Kidney (tissue), 14 donors: ENCODE data around the gene ACAP3. TPM values are rescaled to one million over a fixed set of nuclear protein-coding genes. Genes with fewer than 3 reads are reported as not detected.
A peak's percentile ranks its signal among the peaks of the same experiment; 100 is the strongest.

Experiments used
- DNase-seq, 5 donors: peaks; one replicate each; pipeline ENCODE4 v3.0.0-alpha.2; 2013 to 2020
- FAIRE-seq: peaks from 2 replicates; lab custom pipeline; 2012; peaks lifted over from hg19 to GRCh38; lab: Jason Lieb, UNC
- H3K27ac ChIP-seq, 2 donors: one replicate each; pipeline ENCODE4 v1.7.0; 2013; ENCODE audit warnings: low read depth in 2 of 2, low read length in 2 of 2, inconsistent platforms in 1 of 2
- H3K27me3 ChIP-seq: one replicate; pipeline ENCODE4 v1.7.1; 2013; ENCODE audit warnings: low read length, inconsistent platforms; ENCODE audit not compliant: control insufficient read depth, insufficient read depth
- H3K36me3 ChIP-seq, 3 donors: one replicate each; pipeline versions ENCODE4 v1.7.0 to v1.7.1; 2013; ENCODE audit warnings: low read length in 3 of 3, control low read depth in 1 of 3, inconsistent platforms in 1 of 3; ENCODE audit not compliant: insufficient read depth in 3 of 3, control insufficient read depth in 2 of 3
- H3K4me1 ChIP-seq, 3 donors: one replicate each; pipeline versions ENCODE4 v1.7.0 to v1.7.1; 2013; ENCODE audit warnings: low read length in 3 of 3, inconsistent platforms in 1 of 3, low read depth in 1 of 3; ENCODE audit not compliant: control insufficient read depth in 2 of 3, insufficient read depth in 2 of 3
- H3K4me3 ChIP-seq, 3 donors: one replicate each; pipeline versions ENCODE4 v1.7.0 to v1.8.1; 2013; ENCODE audit warnings: low read length in 3 of 3, control low read depth in 1 of 3, inconsistent platforms in 1 of 3
- H3K9ac ChIP-seq, 3 donors: one replicate each; pipeline versions ENCODE4 v1.7.0 to v1.7.1; 2013; ENCODE audit warnings: low read length in 3 of 3, control low read depth in 1 of 3, inconsistent platforms in 1 of 3
- H3K9me3 ChIP-seq, 3 donors: one replicate each; pipeline versions ENCODE4 v1.7.0 to v1.7.1; 2013; ENCODE audit warnings: low read length in 3 of 3, control low read depth in 1 of 3, inconsistent platforms in 1 of 3; ENCODE audit not compliant: control insufficient read depth in 2 of 3, insufficient read depth in 1 of 3
- intact Hi-C: fragments of 100-400 bp; cut with DNase I; formaldehyde crosslinking; loops from one replicate; pipeline ENCODE4 v1.11.1; 2022
- polyA plus RNA-seq: library from polyadenylated mRNA; stranded (reverse); fragments of 350-450 nt; fragmentation: Illumina TruSeq; extraction: RNeasy Lipid Tissue Mini Kit (QIAGEN cat#74804); gene quantifications from one replicate; pipeline ENCODE4 v1.2.3, GENCODE V29; 2014; ENCODE audit warnings: low read depth, low replicate concordance; ENCODE audit not compliant: insufficient read depth
- total RNA-seq: library from RNA; stranded (reverse); fragmentation: NEBNext Ultra II Directional; extraction: Animal tissue kit (Norgen Biotek cat#: 25700); gene quantifications from one replicate; pipeline ENCODE4 v1.2.1, GENCODE V29; 2021
- TF ChIP-seq, protein P1 (sequence below): IDR thresholded peaks from 3 replicates; pipeline ENCODE4 v1.5.1; 2012; ENCODE audit warnings: mild to moderate bottlenecking, moderate library complexity, borderline replicate concordance; ENCODE audit not compliant: insufficient read depth; ENCODE audit errors: extremely low read depth
- donor health status: control.
- donor health status: control.
- donor health status: control.
- donor health status: control.
- donor health status: control.
- donor health status: DM: yes; HTN: yes; CAD: no.
- donor health status: Normal renal cell carcinoma (clear cell type).

The ACAP3 gene
- total and polyA plus RNA-seq, 2 donors from 2014 or later: 15.9 to 39.5 TPM

DNA sequence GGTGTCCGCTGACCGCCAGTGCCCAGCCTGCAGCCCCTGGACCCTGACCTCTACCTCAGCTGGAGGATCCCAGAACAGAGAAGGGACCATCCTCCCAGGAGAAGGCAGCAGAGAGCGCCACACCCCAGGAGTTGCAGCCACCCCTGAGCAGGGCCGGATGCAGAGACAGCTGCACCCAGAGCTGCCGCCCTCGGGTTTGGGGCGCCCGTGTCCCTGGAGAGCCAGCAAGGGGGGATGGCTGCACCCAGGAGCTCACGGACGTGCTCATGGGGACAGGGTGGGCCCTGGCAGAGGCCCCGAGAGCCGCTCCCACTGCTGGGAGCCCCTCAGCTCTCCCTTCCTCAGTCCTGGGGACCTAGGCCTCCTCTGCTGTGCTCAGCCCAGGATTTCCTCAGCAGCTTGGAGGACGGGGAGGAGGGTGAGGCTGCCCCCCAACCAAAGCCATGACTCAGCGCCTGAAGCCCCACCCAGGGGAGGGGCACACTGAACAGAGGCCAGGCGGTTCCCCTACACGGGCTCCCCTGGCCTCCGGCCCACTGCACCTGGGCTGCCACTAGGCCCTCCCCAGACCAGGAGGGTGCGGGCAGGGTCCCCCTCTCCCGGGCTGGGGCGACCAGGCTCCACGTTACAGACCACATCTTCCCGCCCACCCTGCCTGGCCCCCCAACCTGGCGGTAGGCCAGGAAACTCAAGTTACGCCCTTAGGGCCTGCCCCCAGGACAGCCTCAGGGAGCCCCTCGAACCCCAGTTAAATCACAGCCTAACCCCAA lies 2.2 kb downstream of the ACAP3 start:
- DNase-seq: peak in 2 of 5 donors; percentile 50 to 90
- H3K9me3 ChIP-seq: no peaks in the 10 kb centered on the region
- intact Hi-C loops: no loop called here
- TF ChIP-seq, protein P1, sequence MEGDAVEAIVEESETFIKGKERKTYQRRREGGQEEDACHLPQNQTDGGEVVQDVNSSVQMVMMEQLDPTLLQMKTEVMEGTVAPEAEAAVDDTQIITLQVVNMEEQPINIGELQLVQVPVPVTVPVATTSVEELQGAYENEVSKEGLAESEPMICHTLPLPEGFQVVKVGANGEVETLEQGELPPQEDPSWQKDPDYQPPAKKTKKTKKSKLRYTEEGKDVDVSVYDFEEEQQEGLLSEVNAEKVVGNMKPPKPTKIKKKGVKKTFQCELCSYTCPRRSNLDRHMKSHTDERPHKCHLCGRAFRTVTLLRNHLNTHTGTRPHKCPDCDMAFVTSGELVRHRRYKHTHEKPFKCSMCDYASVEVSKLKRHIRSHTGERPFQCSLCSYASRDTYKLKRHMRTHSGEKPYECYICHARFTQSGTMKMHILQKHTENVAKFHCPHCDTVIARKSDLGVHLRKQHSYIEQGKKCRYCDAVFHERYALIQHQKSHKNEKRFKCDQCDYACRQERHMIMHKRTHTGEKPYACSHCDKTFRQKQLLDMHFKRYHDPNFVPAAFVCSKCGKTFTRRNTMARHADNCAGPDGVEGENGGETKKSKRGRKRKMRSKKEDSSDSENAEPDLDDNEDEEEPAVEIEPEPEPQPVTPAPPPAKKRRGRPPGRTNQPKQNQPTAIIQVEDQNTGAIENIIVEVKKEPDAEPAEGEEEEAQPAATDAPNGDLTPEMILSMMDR: peak; percentile 7
- FAIRE-seq: no peak
- peak overlapping the region in 1 of 3 donors; percentile 71 for H3K4me3 ChIP-seq
- peaks cover 0 to 36% (median 12%) of the 10 kb centered on the region in 3 donors for H3K4me1 ChIP-seq
- no peaks in the 10 kb centered on the region for H3K27me3 ChIP-seq
- peak overlapping the region; percentile 16 to 20 for H3K27ac ChIP-seq
- no peak overlapping the region for H3K9ac ChIP-seq
- no peaks in the 10 kb centered on the region for H3K36me3 ChIP-seq

DNA sequence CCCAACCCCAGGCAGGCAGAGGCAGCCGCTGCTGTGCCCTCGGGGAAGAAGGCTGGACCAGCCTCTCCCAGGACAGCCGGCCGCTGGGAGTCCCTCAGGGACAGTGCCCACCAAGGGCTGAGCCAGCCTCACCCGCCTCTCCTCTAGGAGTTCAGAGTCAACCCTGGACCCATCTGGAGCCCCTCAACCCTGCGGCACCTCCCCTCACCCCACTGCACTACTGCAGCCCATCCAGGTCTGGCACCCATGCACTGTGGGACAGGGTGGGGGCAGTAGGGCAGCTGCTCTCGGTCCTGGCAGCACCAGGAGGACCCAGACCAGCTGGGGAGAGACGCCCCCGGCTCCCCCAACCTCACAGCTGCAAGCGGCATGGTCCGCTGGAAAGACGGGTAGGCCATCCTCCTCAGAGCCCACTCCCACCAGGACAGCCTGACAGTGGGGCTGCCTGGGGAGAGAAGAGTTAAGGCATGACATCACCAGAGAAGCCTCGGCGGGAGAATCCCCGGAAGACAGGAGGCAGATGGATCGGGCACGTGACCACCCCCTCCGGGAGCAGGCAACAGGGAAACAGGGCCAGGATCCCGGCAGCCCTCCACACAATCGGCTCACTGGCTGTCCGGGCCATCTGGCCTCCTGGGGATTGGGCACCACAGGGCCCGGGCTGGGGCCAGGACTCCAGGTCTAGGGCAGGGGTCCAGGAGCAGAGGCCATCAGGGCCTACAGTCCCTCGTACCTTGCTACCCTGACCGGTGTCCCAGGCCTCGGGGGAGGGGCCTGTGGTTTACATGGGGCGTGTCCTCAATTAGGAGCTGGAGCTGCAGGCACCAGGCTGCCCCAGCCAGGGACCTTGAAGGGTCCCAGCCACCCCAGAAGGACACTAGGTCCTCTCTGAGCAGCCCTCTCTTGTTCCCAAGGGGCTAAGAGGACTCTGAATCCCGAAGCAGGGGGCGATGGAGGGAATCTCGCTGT lies 3.1 kb downstream of the ACAP3 start:
- FAIRE-seq (no peak), DNase-seq (peak; percentile 77 to 93 (median 88))
- Histone ChIP-seq H3K9ac (no peak overlapping the region), H3K27me3 (no peaks in the 10 kb centered on the region), H3K4me1 (peaks cover 0 to 34% (median 12%) of the 10 kb centered on the region in 3 donors), H3K36me3 (no peaks in the 10 kb centered on the region), H3K4me3 (peak overlapping the region in 1 of 3 donors; percentile 7), H3K27ac (peak overlapping the region; percentile 16 to 20), H3K9me3 (no peaks in the 10 kb centered on the region)
- TF ChIP-seq, protein P1: no peak
- intact Hi-C loops: no loop called here

DNA sequence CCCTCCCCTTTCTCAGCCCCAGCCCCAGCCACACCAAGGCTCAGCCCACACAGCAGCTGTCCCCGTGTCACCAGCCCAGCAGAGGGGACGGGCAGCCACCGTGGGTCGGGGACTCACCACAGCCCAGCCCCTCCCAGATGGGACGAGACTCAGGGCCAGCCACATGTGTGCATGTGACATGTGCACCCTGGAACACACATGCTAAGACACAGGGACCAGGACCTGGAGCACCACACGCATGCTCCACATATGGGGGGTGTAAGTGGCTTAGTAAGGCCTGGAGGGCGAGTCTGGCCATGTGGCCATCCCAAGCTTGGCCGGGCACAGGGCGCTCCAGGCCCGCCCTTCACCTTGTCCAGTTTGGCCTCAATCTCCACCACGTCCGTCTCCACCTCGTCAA lies 4.0 kb downstream of the ACAP3 start:
- Histone ChIP-seq H3K4me3 (no peak overlapping the region), H3K9ac (no peak overlapping the region), H3K36me3 (no peaks in the 10 kb centered on the region), H3K27me3 (no peaks in the 10 kb centered on the region), H3K4me1 (peaks cover 0 to 31% (median 12%) of the 10 kb centered on the region in 3 donors), H3K9me3 (no peaks in the 10 kb centered on the region), H3K27ac (no peak overlapping the region)
- intact Hi-C loops: no loop called here
- DNase-seq (no peak), FAIRE-seq (no peak)
- TF ChIP-seq, protein P1: no peak
